NCI-H82 (cell line): ENCODE results near the gene PPP3CA.

Source experiments
- DNase-seq: peaks from one replicate; lab custom pipeline; 2025; lab: John Stamatoyannopoulos, UW

PPP3CA gene

DNA sequence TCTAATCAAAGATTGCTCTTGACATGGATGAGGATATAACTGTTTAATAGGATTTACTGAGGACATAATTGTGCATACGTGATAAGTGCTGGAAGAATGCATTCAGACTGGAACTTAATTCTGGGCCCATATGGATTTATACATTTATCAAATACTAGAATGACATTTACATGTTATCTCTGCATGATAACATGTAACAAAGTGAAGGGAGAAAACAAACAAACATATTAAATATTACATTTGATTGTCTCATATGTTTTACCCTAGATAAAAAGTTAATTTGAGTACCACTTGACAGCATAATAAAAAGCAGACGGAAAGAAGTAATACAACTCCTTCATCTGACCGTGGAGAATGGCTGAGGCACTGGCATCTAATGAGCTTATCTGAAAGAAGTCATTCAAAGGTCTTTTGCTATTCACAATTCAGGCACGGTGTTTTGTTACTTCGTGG lies 297.8 kb downstream of the PPP3CA start:
- peak; percentile 62 for DNase-seq

- no peak for DNase-seq
Measured at GRCh38 chr4:101044766-101045165, 302.6 kb downstream of the PPP3CA start.

- no peak for DNase-seq
Measured at GRCh38 chr4:101042847-101043246, 304.5 kb downstream of the PPP3CA start.

DNA sequence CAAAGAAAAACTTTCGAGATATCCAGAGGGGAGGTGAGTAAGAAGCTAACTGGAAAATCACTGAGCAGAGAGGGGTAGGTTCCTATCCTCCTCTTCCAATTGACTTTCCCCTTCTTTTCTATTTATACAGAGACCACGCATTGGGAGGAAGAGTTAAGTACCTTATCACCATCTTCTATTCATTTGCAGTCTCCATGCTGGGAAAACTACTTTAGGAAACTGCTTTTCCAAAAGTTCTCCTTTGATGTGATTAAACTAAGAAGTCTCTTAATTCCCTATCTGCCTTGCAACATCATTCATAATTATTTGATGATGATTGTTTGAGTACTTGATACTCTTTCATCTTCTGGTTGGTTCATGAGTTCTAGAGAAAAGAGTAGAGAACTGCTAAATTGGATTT lies 306.6 kb downstream of the PPP3CA start:
- peak; percentile 6 for DNase-seq

DNA sequence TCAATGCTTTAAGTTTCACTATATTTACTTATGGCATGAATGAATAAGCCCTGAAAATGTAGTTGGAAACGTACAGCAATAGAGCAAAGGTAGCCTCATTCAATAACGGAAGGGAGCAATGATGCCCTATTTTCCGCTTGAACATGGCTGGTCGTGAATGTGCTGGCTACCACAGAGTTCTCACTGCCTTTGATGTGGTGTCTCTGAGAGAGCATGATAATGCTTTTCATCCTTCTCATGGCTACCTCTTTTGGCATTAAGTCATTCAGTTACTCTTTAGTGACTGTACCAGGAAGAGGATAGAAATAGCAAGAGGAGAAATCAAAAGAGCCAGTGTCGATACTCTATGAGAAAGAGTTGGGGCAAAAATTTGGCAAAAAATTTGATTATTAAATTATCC lies 308.0 kb downstream of the PPP3CA start:
- no peak for DNase-seq

DNA sequence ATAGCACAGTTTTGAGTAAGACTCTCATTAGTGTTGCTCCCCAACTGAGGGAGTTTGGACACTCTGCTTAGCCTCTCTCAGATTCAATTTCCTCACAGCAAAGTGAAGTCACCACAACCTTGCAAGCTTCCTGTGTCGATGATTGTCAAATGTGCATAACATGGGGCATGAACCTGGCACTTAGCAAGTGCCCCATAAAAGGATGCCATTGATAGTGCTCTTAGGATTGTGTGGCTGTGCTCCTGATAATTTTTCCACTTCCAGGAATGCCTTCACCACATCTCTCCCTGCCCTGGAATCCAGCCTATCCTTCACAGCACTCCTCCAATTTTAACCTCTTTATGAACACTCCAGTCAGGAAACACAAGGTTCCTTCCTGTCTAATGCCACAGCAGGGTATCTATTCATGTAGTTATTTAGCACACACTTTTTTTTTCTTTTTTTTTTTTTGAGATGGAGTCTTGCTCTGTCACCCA lies 309.4 kb downstream of the PPP3CA start:
- DNase-seq = no peak

- DNase-seq = no peak
Measured at GRCh38 chr4:101037249-101037648, 310.1 kb downstream of the PPP3CA start.

- no peak for DNase-seq
Measured at GRCh38 chr4:101035487-101035886, 311.8 kb downstream of the PPP3CA start.

- DNase-seq = peak; percentile 47
Measured at GRCh38 chr4:101033986-101034385, 313.3 kb downstream of the PPP3CA start.

- peak; percentile 30 for DNase-seq
Measured at GRCh38 chr4:101032541-101032940, 314.8 kb downstream of the PPP3CA start.

GRCh38 chr4:101031971-101032370 lies 315.4 kb downstream of the PPP3CA start:
- DNase-seq = peak; percentile 28

DNA sequence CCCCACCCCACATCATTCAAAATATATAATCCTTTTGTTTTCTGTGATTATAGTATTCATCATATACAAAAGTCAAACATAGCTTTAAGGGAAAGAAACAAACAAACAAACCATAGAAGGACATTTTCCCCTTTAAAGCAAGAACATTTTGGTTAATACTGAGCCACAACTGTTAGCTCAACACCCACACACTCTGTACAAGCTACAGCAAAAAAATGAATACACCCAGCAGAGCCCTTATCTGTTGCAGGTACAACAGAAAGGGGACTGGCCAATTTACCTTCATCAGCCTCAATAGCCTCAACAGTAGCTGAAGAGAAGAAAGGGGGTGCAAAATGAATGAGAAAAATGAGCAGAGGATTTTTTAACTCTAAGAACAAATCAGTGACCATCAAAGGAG lies 318.4 kb downstream of the PPP3CA start:
- DNase-seq = no peak

DNA sequence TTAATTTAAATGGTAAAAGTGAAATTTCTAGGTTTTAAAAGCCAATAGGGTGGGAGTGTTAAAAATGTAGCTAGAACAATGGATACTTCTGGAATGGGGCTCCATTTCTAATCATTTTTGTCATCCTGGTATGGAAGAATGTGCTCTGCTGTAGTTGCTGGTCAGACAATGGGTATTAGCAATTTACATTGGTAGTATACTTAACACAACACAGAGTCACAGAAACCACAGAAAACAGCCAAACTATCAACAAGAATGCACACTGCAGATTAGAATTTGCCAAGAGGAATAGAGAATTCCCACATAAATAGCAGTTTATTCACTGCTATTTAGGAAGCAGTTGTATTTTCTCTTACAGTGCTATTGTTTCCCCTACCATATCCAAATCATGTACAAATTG lies 319.6 kb downstream of the PPP3CA start:
- no peak for DNase-seq

- DNase-seq = peak; percentile 41
Measured at GRCh38 chr4:101025755-101026154, 321.6 kb downstream of the PPP3CA start.

- no peak for DNase-seq
Measured at GRCh38 chr4:101022151-101023024, 324.9 kb downstream of the PPP3CA start.

DNA sequence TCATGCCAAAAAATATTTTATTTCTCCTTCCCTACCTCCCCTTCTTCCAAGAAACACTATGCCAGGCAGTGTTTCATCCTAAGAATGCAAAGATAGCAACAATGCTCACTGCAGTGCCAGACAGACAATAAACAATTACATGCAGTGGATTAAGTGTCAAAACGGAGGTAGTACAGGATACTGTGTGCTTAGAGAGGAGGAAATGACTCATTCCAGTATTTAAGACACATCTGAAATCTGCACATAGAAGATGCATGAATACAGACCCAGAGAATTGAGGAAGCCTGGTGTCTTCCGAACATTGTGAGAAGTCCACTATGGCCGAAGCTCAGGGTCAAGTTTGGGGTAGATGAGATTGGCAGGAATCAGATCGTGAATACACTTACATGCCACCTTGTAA lies 326.4 kb downstream of the PPP3CA start:
- no peak for DNase-seq

DNA sequence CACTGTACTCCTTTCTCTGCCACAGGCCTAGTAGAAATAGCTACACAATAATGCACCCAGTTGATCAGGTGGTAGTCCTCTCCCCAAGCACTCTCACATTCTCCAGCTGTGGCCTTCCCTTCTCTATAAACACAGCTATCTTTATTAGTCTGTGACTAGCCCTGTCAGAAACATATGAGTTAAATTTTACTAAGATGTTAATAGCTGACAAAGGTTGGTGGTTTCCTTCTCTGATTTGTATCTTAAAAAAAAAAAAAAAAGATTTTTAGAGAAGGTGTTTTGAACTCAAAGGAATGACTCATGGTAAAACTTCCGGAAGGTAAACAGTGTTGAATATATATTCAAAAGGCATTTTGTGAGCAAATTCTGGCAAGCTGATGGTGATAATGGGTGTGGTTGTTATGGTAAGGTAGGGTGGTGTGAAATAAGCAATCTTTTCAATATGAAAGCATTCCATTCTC lies 327.4 kb downstream of the PPP3CA start:
- no peak for DNase-seq

DNA sequence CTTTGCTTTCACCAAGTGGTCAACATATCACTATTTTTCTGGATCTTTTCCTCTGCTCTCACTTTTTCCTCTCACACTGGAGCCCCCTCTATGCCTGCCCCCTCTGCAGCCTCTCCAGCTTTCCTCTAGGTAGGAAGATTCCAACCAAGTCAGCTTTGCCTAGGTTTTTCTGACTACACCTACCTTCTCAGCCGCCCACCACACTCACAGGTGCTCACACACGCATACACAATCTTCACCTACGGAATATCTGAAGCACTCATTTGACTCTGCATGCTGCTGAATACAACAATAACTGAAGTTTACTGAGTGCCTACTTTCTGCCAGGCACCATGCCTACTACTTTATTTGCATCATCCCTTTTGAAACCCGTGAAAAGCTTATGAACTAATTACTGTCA lies 328.0 kb downstream of the PPP3CA start:
- DNase-seq = no peak

DNA sequence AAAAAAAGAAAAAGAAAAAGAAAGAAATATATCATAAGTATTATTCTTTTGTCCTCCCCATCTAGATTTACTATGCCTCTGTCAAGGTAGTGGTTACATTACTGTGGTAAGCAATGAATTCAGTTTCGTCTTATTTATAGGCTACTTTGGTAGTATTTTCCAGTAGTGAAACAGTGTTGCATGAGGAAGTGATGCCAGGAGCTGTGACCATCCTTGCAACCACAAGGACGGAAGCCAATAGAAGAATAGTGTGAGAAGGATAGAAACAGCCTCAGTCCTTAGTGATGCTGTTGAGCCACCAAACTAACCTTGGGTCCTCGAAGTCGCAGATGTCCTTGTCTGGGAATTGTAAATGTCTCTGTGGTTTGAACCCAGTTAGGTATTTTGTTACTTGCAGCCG lies 328.5 kb downstream of the PPP3CA start:
- no peak for DNase-seq

GRCh38 chr4:101014417-101014816 lies 332.9 kb downstream of the PPP3CA start:
- no peak for DNase-seq

DNA sequence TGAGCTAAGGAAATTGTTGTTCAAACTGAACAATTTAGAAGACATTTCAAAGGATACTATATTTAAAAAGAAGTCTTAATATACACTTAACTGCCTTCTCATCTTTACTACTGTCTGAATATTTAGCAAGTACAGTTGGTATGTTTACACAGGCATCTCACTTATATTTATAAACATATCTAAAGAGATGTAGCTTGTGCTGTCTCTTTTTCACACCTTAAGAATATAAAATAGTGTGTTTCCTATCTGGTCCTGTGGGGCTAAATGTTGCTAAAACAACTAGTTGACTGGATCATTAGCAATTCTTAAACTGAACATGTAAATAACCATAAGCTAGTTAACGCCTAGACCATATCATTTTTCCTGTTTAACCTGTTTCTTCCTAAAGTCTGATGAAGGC lies 336.3 kb downstream of the PPP3CA start:
- no peak for DNase-seq

- no peak for DNase-seq
Measured at GRCh38 chr4:101009471-101009870, 337.9 kb downstream of the PPP3CA start.

DNA sequence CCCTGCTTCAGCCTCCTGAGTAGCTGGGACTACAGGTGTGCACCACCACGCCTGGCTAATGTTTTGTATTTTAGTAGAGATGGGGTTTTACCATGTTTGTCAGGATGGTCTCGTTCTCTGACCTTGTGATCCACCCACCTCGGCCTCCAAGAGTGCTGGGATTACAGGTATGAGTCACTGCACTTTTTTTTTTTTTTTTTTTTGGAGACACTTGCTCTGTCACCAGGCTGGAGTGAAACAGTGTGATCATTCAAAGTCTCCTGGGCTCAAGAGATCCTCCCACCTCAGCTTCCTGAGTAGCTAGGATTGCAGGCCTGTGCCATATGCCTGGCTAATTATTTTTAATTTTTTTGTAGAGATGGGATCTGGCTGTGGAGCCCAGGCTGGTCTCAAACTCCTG lies 338.8 kb downstream of the PPP3CA start:
- no peak for DNase-seq

DNA sequence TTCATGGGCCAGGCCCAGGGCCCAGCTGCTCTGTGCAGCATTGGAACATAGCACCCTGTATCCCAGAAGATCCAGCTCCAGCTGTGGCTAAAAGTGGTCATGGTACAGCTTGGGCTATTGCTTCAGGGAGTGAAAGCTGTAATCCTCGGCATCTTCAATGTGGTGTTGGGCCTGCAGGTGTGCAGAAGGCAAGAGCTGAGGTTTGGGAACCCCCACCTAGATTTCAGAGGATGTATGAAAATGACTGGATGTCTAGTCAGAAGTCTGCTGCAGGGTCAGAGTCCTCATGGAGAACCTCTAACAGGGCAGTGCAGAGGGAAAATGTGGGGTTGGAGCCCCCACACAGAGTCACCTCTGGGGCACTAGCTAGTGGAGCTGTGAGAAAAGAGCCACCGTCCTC lies 341.7 kb downstream of the PPP3CA start:
- DNase-seq = no peak
